ENCODE measurements around the gene VDAC1.

The VDAC1 gene

DNA sequence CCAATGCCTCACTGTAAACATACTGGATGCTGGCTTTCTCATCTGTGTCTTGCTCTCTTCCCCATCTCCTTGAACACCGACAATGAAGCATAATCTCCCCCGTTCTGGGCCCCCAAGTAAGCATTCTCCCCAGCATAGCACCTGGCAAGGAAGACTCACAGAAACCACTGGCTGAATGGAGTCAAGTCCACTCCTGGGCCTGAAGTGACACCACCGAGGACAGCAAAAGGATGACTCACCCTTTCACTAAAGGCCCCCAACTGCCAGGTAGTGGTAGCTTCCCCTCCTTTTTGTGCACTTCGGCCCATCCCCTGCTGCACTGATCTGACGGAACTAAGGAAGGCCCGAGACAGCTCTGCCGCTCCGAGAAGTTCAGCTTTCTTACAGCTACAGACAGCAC, 9.4 kb downstream of the VDAC1 start:
- H3K4me3 ChIP-seq (ENCODE audit: low read length): no peak overlapping the region
- no peak for DNase-seq (ENCODE audit: low read depth)
- TF ChIP-seq, protein P1, sequence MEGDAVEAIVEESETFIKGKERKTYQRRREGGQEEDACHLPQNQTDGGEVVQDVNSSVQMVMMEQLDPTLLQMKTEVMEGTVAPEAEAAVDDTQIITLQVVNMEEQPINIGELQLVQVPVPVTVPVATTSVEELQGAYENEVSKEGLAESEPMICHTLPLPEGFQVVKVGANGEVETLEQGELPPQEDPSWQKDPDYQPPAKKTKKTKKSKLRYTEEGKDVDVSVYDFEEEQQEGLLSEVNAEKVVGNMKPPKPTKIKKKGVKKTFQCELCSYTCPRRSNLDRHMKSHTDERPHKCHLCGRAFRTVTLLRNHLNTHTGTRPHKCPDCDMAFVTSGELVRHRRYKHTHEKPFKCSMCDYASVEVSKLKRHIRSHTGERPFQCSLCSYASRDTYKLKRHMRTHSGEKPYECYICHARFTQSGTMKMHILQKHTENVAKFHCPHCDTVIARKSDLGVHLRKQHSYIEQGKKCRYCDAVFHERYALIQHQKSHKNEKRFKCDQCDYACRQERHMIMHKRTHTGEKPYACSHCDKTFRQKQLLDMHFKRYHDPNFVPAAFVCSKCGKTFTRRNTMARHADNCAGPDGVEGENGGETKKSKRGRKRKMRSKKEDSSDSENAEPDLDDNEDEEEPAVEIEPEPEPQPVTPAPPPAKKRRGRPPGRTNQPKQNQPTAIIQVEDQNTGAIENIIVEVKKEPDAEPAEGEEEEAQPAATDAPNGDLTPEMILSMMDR (conservative IDR thresholded peaks at IDR 0.05; ENCODE audit: low read depth, low read length): no peak

DNA sequence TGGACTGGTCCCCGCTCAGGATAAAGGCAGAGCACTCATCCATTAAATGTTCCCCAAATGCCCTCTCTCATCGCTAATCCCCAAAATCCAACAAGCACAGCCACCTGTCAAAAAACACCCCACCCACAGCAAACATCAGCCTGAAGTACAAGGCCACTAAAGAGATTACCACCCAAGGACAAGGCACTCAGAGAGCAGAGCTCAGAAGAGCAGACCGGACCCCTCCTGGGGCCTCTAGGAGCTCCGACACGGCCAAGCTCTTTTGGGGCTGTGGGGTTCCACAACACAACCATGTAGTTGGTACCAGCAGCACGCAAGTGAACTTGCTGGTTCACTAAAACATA, 9.8 kb downstream of the VDAC1 start:
- no peak for DNase-seq (ENCODE audit: low read depth)
- TF ChIP-seq, protein P1 (conservative IDR thresholded peaks at IDR 0.05; ENCODE audit: low read depth, low read length): no peak
- H3K4me3 ChIP-seq (ENCODE audit: low read length): no peak overlapping the region

DNA sequence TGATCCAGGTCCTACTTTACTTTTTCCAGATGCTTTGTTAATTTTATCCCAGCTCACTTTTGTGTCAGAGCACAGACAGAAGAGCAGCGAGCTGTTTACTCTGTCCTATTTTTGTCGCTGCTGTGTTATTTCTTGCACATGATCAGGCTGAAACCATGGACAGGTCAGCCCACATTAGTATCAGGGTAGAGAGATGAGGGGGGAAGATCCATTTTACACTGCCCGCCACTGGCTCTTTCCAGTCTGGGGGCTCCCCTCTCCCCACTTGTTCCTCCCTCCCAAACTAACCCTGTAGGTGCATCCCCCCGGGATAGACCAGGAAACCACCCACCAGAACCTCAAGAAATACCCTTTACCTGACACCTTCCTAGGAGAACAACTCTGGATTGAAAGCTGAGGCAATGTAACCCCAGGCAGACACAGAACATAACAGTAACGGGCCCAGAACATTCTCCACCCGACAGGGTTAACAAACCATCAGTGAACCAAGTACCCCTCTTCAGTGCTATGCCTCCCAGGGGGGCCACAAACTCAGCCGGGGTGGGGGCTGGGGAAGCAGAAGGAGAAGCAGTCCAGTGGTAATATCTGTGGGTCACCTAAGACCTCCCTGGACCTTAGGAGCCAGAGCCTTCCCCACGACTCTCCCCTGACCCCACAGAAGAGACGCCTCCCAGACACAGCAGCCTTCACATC, 10.3 kb downstream of the VDAC1 start:
- TF ChIP-seq, protein P1 (conservative IDR thresholded peaks at IDR 0.05; ENCODE audit: low read depth, low read length): no peak
- DNase-seq (ENCODE audit: low read depth): no peak
- H3K4me3 ChIP-seq (ENCODE audit: low read length): no peak overlapping the region

DNA sequence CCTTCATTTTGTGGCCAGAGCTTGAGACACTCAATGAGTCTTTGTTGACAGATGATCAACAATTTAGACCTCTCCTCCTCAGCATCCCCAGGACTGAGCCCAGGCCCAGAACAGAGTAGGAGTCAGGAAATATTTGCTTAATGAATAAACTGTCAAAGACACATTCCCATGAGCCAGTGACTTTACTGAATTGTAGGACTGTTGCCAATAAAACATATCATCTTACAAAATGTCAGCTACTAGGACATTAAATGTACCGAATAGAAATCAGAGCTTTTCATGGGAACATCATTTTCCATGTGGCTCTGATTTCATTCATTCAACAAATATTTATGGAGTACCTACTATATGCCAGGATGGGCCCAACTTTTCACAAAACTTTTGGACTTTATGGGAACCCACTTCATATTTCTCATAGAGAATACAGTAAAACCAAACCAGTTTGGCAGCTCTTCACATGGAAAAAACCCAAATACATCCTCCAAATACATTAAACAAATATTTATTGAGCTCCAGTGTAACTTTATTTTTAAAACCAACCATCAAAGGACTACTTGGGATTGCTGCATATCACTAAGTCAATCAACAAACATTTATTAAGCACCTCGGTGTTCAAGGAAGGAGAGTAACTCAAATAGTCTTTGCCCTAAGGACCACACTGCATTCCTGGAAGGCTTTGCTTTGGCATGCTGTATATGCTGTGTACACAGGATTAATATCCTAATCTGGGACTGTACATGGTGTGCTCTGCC, 11.4 kb downstream of the VDAC1 start:
- no peak overlapping the region for H3K4me3 ChIP-seq (ENCODE audit: low read length)
- TF ChIP-seq, protein P1 (conservative IDR thresholded peaks at IDR 0.05; ENCODE audit: low read depth, low read length): no peak
- DNase-seq (ENCODE audit: low read depth): no peak

DNA sequence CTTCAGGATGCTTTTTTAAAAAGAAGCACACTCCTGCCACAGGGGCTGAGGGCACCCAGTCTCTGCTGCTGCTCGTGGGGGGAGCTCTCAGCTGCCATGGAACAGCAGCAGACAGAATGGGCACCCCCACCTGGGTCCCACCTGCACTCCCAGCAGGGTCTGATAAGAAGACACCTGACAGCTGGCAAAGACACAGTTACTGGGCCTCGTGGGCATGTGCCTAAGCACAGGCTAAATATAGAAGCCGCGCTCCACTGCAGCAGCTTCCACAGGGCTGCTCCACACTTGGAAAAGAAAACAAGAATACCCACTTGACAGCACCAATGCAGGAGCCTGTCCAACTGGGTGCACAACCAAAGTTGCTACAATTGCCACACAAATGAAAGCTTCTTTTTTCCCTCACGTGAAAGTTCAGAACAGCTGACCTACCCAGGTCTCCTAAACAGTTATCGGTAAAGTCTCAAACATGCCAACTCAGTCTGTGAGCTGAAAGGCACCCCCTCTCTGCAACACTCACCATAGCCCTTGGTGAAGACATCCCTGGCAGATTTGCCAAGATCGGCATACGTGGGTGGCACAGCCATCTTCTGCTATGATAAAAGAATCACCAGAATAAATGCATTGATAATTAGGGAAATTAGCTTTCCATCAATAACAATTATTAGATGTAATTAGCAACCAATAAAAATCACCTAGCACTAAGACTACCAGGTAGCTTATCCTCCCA, 12.2 kb downstream of the VDAC1 start:
- TF ChIP-seq, protein P1 (conservative IDR thresholded peaks at IDR 0.05; ENCODE audit: low read depth, low read length): no peak

DNA sequence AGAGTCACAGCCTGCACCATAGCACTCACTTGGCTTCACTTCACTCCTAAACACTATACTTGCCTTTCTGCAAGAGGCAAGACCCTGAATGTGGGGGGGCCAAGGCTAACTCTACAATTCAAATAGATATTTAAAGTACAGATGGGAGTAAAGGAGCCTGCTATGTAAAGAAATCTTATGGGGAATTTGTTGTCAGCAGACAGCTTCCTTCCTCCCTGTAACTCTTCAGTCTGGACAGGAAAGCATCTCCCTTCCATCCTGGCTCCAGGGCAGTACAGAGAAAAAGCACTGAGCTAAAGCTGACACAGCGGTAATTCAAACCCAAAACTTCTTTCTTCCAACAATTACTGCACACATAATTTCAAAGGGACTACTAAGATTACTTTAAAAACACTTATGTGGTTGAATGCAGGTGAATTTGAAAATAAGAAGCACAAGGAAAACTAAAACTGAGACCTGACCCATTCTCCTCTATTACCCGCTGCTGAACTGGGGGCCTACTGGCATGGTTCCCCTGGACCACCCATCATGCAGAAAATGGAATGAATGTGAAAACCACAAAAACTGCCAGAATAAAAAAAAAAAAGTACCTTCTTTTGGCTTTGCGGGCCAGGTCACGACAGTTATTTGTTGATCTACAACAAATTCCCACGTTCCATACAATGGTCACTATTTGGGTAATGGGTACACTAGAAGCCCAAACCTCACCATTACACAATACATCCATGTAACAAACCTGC, 13.4 kb downstream of the VDAC1 start:
- DNase-seq (ENCODE audit: low read depth): no peak
- H3K4me3 ChIP-seq (ENCODE audit: low read length): no peak overlapping the region
- TF ChIP-seq, protein P1 (conservative IDR thresholded peaks at IDR 0.05; ENCODE audit: low read depth, low read length): no peak

More for the DNA sequence above, 12.2 kb downstream of the VDAC1 start:
- no peak for DNase-seq (ENCODE audit: low read depth)
- H3K4me3 ChIP-seq (ENCODE audit: low read length): no peak overlapping the region
